Liver (tissue), 9 donors: Measurements from ENCODE around the gene SCN8A. TPM values are rescaled to one million over a fixed set of nuclear protein-coding genes. Genes with fewer than 3 reads are reported as not detected.
A peak's percentile ranks its signal among the peaks of the same experiment; 100 is the strongest.

Experiments used
- DNase-seq: peaks from one replicate; pipeline ENCODE4 v3.0.0-alpha.2; 2017; ENCODE audit warnings: low spot score
- H3K27ac ChIP-seq, 2 donors: one replicate each; pipeline ENCODE4 v1.7.0; 2013; ENCODE audit warnings: inconsistent platforms in 2 of 2, low read length in 2 of 2, control low read depth in 1 of 2, low read depth in 1 of 2, mild to moderate bottlenecking in 1 of 2
- H3K27me3 ChIP-seq, 4 donors: one replicate each; pipeline versions ENCODE4 v1.6.1 to v1.7.0; 2013; ENCODE audit warnings: low read length in 3 of 4, inconsistent platforms in 1 of 4, mild to moderate bottlenecking in 1 of 4, moderate library complexity in 1 of 4; ENCODE audit not compliant: control insufficient read depth in 4 of 4, insufficient read depth in 4 of 4
- H3K36me3 ChIP-seq, 4 donors: one replicate each; pipeline versions ENCODE4 v1.6.1 to v1.7.0; 2013; ENCODE audit warnings: low read length in 3 of 4, mild to moderate bottlenecking in 3 of 4, low read depth in 1 of 4, moderate library complexity in 1 of 4; ENCODE audit not compliant: control insufficient read depth in 4 of 4, insufficient read depth in 3 of 4
- H3K4me1 ChIP-seq, 4 donors: one replicate each; pipeline versions ENCODE4 v1.6.1 to v1.7.0; 2013; ENCODE audit warnings: low read length in 3 of 4, mild to moderate bottlenecking in 3 of 4, moderate library complexity in 1 of 4; ENCODE audit not compliant: control insufficient read depth in 4 of 4, insufficient read depth in 4 of 4
- H3K4me3 ChIP-seq, 3 donors: one replicate each; pipeline versions ENCODE4 v1.6.1 to v1.7.0; 2013; ENCODE audit warnings: low read length in 3 of 3, control low read depth in 1 of 3, low read depth in 1 of 3, mild to moderate bottlenecking in 1 of 3
- H3K9ac ChIP-seq, 2 donors: one replicate each; pipeline ENCODE4 v1.7.0; 2013; ENCODE audit warnings: low read length in 2 of 2, mild to moderate bottlenecking in 2 of 2, moderate library complexity in 2 of 2, control low read depth in 1 of 2, low read depth in 1 of 2
- H3K9me3 ChIP-seq, 4 donors: one replicate each; pipeline versions ENCODE4 v1.6.1 to v1.7.0; 2013; ENCODE audit warnings: low read length in 3 of 4; ENCODE audit not compliant: control insufficient read depth in 4 of 4
- CTCF ChIP-seq: fragments of 150-350 bp; IDR thresholded peaks from 2 replicates; pipeline ENCODE4 v1.5.1; 2017; ENCODE audit warnings: improper control_type of control experiment, low read depth, low read length; ENCODE audit not compliant: missing input control
- EGR1 ChIP-seq, 2 donors: IDR thresholded peaks; 2 replicates each; pipeline ENCODE4 v1.6.1; 2016 to 2018; ENCODE audit warnings: antibody characterized with exemption in 2 of 2, low read depth in 2 of 2
- FOXA1 ChIP-seq: IDR thresholded peaks from 2 replicates; pipeline ENCODE4 v1.6.1; 2016; ENCODE audit warnings: antibody characterized with exemption
- FOXA2 ChIP-seq: IDR thresholded peaks from 2 replicates; pipeline ENCODE4 v1.6.1; 2016; ENCODE audit warnings: antibody characterized with exemption
- GABPA ChIP-seq, 2 donors: IDR thresholded peaks in 1 of 2; conservative IDR thresholded peaks in 1 of 2; 2 replicates each; pipeline ENCODE4 v1.6.1; 2016; ENCODE audit warnings: antibody characterized with exemption in 2 of 2, mild to moderate bottlenecking in 1 of 2, moderate library complexity in 1 of 2
- HNF4A ChIP-seq, 2 donors: conservative IDR thresholded peaks; 2 replicates each; pipeline ENCODE4 v1.6.1; 2016; ENCODE audit warnings: antibody characterized with exemption in 2 of 2, mild to moderate bottlenecking in 2 of 2
- HNF4G ChIP-seq: IDR thresholded peaks from 2 replicates; pipeline ENCODE4 v1.6.1; 2016; ENCODE audit warnings: antibody characterized with exemption
- JUND ChIP-seq, 2 donors: IDR thresholded peaks; 2 replicates each; pipeline ENCODE4 v1.6.1; 2016; ENCODE audit warnings: antibody characterized with exemption in 2 of 2
- MAX ChIP-seq: IDR thresholded peaks from 2 replicates; pipeline ENCODE4 v1.6.1; 2016; ENCODE audit warnings: antibody characterized with exemption
- NR2F2 ChIP-seq: IDR thresholded peaks from 2 replicates; pipeline ENCODE4 v1.6.1; 2016; ENCODE audit warnings: antibody characterized with exemption
- RAD21 ChIP-seq, 2 donors: IDR thresholded peaks; 2 replicates each; pipeline ENCODE4 v1.6.1; 2016; ENCODE audit warnings: antibody characterized with exemption in 2 of 2, mild to moderate bottlenecking in 2 of 2
- RXRA ChIP-seq, 2 donors: IDR thresholded peaks; 2 replicates each; pipeline ENCODE4 v1.6.1; 2017 to 2018; ENCODE audit warnings: antibody characterized with exemption in 2 of 2, mild to moderate bottlenecking in 1 of 2
- SP1 ChIP-seq: IDR thresholded peaks from 2 replicates; pipeline ENCODE4 v1.6.1; 2018; ENCODE audit warnings: antibody characterized with exemption, mild to moderate bottlenecking
- TAF1 ChIP-seq: conservative IDR thresholded peaks from 2 replicates; pipeline ENCODE4 v1.6.1; 2016; ENCODE audit warnings: antibody characterized with exemption, mild to moderate bottlenecking
- YY1 ChIP-seq: IDR thresholded peaks from 2 replicates; pipeline ENCODE4 v1.6.1; 2016; ENCODE audit warnings: antibody characterized with exemption, mild to moderate bottlenecking
- ZBTB33 ChIP-seq: IDR thresholded peaks from 2 replicates; pipeline ENCODE4 v1.6.1; 2016; ENCODE audit warnings: antibody characterized with exemption
- WGBS: extraction: QIAGEN DNeasy Blood & Tissue Kit; methylation state at CpG from one replicate; pipeline ENCODE4 v1.1.7; 2013; 5-methylcytosine and 5-hydroxymethylcytosine counted together
- polyA plus RNA-seq, 2 donors: library from polyadenylated mRNA; stranded (reverse) in 1 of 2; unstranded in 1 of 2; fragments of 200-250 nt in 1 of 2; fragments of >200 nt in 1 of 2; fragmentation: Nextera tagmentation in 1 of 2; extraction: Ambion mirVana in 1 of 2; gene quantifications; one replicate each; pipeline versions ENCODE4 v1.2.1 to v1.2.3, GENCODE V29; 2013 to 2015
- total RNA-seq, 2 donors: library from RNA; depleted of rRNA; stranded (reverse); fragments of >200 nt; gene quantifications; one replicate each; pipeline ENCODE4 v1.2.3, GENCODE V29; 2014
- TF ChIP-seq, protein P1 (sequence below): IDR thresholded peaks from 2 replicates; pipeline ENCODE4 v1.6.1; 2016; ENCODE audit warnings: antibody characterized with exemption
- TF ChIP-seq, protein P2 (sequence below): IDR thresholded peaks from 2 replicates; pipeline ENCODE4 v1.6.1; 2016; ENCODE audit warnings: antibody characterized with exemption, mild to moderate bottlenecking
- donor health status: healthy.
- donor health status: healthy.
- donor health status: healthy.
- donor health status: healthy.
- donor health status: healthy.

SCN8A gene
- total and polyA plus RNA-seq, 4 donors: 0.84 to 12.7 (median 3.8) TPM

- 27% methylated on average over 4 of the region's 4 CpGs for WGBS
- H3K27me3 ChIP-seq: no peaks in the 10 kb centered on the region
- TF ChIP-seq FOXA1 (no peak), HNF4A (conservative IDR thresholded peaks at IDR 0.05) (peak in 1 of 2 donors; percentile 16), SP1 (no peak), RXRA (IDR thresholded peaks at IDR 0.05) (no peak)
- TF ChIP-seq, protein P1, sequence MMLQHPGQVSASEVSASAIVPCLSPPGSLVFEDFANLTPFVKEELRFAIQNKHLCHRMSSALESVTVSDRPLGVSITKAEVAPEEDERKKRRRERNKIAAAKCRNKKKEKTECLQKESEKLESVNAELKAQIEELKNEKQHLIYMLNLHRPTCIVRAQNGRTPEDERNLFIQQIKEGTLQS: no peak
- no peak overlapping the region for H3K9ac ChIP-seq
- no peaks in the 10 kb centered on the region for H3K36me3 ChIP-seq
- no peaks in the 10 kb centered on the region for H3K9me3 ChIP-seq
- DNase-seq: no peak
- H3K4me3 ChIP-seq: peak overlapping the region in 1 of 3 donors; percentile 7
- H3K4me1 ChIP-seq: peaks cover 3 to 42% (median 32%) of the 10 kb centered on the region in 4 donors
- peak overlapping the region; percentile 63 to 67 for H3K27ac ChIP-seq
These were observed 34.3 kb downstream of the SCN8A start for GRCh38 chr12:51625370-51625769.

DNA sequence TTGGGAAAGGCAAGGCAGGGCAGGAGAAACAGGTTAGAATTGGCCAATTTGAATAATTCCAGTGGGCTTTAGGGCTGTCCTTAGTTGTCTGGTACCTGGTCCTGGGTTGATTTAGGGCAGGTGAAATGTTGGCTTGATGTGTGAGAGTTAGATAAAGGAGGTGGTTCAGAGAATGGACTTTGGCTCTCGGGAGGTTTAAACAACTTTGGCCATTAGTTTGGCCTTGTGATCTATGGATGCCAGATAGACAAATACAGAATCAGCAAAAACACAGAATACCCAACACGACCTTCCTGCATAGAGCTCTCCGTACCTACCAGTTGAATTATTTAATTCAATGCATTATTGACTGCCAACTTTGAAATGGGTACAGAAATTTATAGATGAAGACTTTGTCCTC, 35.1 kb downstream of the SCN8A start:
- no peak overlapping the region for H3K9ac ChIP-seq
- peak overlapping the region in 1 of 3 donors; percentile 43 for H3K4me3 ChIP-seq
- no peaks in the 10 kb centered on the region for H3K9me3 ChIP-seq
- peak overlapping the region; percentile 63 to 67 for H3K27ac ChIP-seq
- peaks cover 6 to 36% (median 30%) of the 10 kb centered on the region in 4 donors for H3K4me1 ChIP-seq
- no peaks in the 10 kb centered on the region for H3K27me3 ChIP-seq
- 31% methylated on average over 3 of the region's 3 CpGs for WGBS
- TF ChIP-seq FOXA2 (no peak), MAX (peak; percentile 62), ZBTB33 (peak; percentile 40), TAF1 (peak; percentile 22), FOXA1 (no peak), SP1 (peak; percentile 85), RAD21 (IDR thresholded peaks at IDR 0.05) (peak; percentile 26 to 50), CTCF (no peak), RXRA (IDR thresholded peaks at IDR 0.05) (peak; percentile 62 to 80), HNF4G (peak; percentile 91), EGR1 (IDR thresholded peaks at IDR 0.05; ENCODE audit: low read depth in 2 of 2) (no peak), HNF4A (conservative IDR thresholded peaks at IDR 0.05) (peak; percentile 93 to 94), YY1 (peak; percentile 92), GABPA (IDR thresholded peaks at IDR 0.05 in 1 of 2, conservative IDR thresholded peaks at IDR 0.05 in 1 of 2) (no peak), JUND (IDR thresholded peaks at IDR 0.05) (peak in 1 of 2 donors; percentile 34), NR2F2 (no peak)
- TF ChIP-seq, protein P1: no peak
- TF ChIP-seq, protein P2, sequence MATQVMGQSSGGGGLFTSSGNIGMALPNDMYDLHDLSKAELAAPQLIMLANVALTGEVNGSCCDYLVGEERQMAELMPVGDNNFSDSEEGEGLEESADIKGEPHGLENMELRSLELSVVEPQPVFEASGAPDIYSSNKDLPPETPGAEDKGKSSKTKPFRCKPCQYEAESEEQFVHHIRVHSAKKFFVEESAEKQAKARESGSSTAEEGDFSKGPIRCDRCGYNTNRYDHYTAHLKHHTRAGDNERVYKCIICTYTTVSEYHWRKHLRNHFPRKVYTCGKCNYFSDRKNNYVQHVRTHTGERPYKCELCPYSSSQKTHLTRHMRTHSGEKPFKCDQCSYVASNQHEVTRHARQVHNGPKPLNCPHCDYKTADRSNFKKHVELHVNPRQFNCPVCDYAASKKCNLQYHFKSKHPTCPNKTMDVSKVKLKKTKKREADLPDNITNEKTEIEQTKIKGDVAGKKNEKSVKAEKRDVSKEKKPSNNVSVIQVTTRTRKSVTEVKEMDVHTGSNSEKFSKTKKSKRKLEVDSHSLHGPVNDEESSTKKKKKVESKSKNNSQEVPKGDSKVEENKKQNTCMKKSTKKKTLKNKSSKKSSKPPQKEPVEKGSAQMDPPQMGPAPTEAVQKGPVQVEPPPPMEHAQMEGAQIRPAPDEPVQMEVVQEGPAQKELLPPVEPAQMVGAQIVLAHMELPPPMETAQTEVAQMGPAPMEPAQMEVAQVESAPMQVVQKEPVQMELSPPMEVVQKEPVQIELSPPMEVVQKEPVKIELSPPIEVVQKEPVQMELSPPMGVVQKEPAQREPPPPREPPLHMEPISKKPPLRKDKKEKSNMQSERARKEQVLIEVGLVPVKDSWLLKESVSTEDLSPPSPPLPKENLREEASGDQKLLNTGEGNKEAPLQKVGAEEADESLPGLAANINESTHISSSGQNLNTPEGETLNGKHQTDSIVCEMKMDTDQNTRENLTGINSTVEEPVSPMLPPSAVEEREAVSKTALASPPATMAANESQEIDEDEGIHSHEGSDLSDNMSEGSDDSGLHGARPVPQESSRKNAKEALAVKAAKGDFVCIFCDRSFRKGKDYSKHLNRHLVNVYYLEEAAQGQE: peak; percentile 68
- H3K36me3 ChIP-seq: no peaks in the 10 kb centered on the region
- no peak for DNase-seq
